T follicular helper cell (primary cell): ENCODE measurements around the gene MRPL37.
"Not testable (repeated sequence)": the region's sequence is repeated elsewhere in the genome, so short reads cannot be mapped to it uniquely, and the experiment has no call there.

Source experiments
- DNase-seq: peaks from one replicate; pipeline ENCODE4 v3.0.0-alpha.2; 2020; ENCODE audit warnings: low read depth

The MRPL37 gene

DNA sequence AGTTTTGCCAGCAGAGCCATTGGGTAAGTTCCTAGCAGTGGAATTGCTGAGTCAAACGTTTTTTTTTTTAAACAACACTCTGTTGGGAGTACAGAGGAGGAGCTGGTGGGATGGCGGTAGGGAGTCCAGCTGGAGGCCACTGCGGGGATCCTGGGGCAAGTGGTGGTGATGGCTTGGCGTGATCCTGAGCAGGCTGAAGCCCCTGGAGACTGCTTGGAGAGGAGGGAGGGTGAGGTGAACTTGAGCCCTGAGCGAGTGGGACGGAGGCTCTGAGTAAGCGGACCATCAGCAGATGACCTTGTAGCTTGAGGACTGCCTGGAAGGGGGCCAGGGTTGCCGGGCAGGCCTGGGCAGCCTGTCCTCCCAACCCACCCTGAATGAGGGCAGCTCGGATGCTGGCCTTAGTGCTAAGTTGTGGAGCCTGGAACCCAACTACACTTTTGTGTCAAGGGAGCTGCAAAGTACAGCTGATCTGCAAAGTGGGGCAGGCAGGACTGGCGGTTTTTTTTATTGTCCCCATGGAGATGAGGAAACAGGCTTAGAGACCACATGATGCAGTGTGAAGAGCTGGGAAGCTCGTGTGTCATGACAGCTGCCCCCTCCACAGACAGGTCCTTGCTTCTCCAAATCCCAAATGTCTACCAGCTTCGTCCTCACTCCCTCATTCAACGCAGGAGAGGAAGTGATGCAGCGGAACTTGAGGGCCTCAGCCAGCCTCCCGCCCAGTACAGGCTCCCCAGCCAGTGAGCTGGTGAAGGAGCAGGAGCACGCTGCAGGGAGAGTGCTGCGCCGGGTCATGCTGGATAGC, 20.2 kb downstream of the MRPL37 start:
- no peak for DNase-seq

DNA sequence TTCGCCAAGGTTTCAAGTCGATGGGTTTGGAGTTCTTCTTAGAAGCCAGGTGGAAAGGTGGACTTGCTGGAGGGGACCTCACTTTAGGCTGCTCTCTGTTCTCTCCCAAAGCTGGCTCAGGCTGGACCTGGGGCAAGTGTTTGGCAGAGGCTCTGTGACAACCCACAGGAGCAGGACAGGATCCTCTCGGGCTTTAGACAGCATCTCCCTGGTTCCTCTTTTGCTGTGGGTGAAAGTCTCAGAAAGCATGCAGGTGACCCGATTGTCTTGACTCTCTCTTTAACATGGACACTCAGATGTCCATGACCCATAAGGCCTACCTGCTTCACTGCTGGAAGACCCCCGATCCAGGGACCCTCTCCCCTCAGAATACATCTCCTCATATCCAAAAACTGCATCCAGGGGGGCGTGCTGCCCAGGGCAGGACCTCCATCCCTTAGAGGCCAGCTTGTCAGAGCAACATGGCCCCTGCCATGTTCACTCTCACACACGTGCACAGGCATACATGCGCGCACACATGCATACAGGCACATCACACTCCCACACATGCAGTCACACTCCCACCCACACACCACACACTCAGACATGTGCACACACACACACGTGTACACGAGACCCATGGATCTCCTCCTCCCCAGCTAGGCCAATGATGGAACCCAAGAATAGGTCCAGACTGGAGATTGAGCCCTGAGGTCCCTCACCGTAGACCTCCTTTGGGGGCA, 21.3 kb downstream of the MRPL37 start:
- no peak for DNase-seq

DNA sequence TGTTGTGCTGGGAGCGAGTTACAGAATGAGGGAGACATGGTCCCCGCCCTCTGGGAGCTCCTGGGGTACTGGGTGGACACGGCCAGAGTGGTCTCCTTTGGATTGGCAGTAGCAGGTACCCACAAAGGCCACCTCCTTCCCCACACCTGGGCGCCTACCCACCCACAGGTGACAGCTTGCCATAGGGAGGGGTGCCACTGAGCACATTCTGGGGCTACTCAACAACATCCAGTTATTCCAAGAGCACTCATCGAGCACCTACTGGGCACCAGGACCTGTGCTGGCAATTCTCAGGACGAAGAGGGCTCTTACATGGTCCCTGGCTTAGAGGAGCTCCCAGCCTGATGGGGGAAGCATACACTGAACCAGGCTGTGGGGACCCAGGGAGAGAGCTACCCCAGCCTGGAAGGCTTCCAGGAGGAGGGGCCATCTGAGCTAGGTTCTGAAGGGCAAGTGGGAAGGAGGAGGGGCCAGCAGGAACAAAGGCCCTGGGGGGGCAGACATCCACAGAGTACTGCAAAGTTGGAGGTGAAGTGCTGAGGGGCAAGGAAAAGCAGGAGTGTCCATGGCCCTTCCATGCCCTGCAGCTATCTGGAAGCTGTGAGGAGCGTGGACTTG, 22.0 kb downstream of the MRPL37 start:
- DNase-seq = no peak

DNA sequence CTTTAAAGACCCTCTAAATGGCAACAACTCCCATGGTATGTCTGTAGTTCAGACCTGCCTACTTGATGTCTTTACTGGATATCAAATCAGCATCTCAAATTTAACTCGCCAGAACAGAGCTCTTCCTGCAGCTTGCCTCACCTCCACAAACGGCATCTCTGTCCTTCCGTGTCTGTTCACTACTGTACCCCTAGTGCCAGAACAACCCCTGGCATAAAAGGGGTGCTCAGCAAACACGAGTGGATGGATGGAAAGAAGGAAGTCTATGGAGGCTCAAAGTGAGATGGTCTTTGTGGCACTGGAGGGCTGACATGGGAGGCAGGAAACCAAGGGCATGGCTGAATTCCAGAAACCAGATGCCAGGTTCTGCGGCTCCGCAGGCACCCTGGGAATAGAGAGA, 22.7 kb downstream of the MRPL37 start:
- DNase-seq = no peak

DNA sequence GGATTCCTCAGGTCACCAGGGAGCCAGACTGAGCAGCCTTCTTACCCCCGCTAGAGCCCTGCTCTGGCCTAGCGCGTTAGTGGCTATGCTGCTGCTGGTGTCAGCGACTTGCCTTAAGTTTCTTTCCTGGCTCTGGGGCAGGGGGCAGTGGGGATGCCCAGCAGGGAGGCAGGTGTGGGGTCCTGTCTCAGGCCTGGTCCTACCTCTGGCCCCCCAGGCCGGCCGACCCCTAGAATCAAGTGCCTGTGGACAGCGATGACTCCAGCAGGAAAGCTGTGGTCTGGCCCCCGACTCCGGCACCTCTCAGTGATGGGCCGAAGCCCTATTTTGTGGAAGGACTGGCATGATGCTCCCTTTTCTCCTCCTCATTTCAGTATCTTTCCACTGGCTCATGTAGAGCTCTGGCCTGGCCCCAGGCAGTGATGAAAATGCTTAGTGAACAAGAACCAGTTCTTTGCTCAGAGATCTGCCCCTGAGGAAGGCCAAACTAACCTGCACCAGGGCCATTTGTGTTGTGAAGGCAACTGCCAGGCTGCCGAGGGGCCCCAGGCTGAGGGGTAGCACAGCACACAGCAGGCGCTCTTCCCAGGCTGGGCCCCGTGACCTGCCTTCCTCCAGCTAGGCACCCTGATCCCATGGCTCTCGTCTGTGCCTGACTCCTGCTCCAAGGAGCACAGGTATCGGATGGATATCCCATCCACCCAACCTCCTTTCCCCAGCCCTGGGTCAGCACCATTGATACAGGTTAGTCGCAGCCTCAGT, 23.7 kb downstream of the MRPL37 start:
- DNase-seq = no peak

DNA sequence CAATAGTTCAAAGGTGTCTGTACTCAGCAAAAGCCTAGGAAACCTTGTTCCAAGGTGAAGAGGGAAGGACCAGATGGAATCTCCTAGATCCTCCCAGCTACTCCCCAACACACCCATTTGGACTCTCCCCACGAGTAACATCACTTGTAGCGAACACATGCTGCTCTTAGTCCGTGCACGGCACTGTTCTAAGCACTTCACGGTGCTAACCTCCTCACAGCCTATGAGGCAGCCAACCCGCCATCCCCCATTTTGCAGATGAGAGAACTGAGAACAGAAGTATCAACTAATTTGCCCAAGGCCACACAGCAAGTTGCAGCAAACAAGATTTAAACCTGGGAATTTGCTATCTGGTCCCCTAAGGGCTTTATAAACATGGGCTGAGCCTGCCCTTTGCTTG, 24.3 kb downstream of the MRPL37 start:
- DNase-seq = no peak

DNA sequence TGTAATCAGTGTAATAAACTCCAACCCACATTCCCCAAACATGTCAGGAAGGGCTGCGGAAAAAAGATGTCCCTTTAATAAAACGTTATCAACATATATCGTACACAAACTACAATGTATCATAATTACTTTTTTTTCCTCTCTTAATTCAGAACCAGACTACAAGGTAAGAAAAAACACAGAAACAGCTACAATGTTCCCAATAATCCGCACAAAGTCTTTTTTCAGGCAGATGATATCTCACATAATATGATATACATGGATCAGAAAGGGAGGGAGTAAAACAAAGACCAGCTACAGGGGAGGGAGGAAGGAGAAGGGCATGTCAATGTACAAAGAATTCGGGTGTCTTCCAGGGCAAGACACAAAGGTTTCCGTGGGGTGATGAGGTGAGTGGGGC, 25.4 kb downstream of the MRPL37 start:
- no peak for DNase-seq

DNA sequence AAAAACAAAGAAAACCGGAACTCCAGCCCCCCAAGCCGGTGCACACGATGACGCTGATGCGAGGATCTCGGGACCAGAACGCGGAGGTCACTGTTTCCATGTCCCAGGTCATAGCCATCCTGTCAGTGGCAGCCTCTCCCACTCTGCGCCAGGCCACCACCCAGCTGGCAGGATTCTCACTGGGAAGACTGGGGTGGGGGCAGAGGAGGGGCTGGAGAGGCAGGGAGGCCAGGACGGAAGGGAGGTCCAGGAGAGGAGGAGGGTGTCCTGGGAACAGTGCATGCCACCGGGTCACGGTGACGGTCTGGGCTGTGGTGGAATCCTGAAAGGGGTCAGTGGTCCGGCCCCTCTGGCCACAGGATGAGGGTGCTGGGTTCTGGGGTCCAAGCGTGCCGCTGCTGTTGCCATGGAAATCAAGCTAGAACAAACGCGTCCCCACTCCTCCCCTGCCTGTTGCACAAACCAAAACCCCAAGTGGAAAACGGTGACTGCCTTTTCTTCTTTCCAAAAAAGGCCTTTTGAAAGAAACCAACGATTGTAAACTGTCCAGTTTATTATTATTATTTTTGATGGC, 26.1 kb downstream of the MRPL37 start:
- no peak for DNase-seq

DNA sequence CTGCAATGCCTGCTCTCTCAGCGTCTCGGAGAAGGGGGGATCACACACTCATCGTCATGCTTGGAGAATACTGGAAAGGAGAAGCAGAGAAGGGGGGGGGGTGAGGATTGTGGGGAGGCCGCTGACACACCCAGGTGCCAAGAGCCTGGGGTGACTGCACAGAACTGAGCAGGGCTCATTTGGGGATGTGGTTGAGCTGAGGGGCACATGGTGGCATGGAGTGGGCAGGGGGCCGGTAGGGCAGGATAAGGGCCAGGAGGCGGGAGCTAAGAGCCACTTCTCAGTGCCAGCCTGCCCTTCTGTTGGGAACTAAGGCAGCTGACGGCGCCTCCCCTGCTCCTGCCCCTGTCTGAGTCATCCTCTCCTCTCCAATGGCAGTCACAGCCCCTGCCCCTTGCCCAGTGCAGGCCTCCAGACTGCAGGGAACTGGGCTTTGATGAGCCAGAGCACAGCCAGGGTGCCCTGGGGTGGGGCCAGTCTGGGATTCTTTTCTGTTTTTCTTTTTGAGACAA, 27.2 kb downstream of the MRPL37 start:
- DNase-seq = no peak

DNA sequence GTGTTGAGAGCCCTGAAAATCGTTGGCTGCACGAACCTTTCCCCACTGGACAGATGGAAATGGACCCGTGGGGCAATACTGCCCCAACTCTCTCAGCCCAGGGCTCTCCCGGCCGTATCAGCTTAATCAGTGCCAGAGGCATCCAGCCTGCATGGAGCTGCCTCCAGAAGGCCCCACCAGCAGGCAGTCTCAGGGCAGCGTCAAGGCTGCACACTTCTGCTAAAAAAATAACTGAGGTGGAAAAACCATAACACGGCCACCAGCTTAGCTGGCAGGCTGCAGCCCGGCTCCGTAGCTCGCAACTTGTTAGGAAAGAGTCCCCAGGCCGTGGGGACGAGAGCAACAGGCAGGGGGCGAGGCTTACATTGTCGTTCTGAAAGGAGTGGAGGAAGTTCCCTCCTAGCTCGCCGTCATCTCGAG, 27.9 kb downstream of the MRPL37 start:
- DNase-seq = no peak

DNA sequence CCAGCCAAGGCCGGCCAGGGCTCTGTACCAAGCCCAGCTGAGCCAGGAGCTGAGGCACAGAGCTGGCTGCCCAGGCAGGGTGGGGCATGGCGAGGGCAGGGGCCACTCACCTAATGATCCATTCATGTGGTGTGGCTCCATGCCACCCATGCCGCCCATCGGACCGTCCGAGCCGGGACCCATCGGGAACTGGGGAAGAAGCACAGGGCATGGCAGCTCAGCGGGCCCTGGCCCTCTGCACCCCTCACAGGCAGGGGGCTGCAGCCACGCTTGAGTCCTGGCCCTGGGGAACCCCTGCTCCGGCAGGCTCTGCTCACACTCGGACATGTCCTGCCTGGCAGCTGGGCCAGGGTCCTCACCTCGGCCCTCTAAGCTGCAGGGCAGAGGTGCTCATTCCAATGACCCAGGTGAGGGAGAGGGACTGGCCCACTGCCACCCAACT, 28.7 kb downstream of the MRPL37 start:
- no peak for DNase-seq

DNA sequence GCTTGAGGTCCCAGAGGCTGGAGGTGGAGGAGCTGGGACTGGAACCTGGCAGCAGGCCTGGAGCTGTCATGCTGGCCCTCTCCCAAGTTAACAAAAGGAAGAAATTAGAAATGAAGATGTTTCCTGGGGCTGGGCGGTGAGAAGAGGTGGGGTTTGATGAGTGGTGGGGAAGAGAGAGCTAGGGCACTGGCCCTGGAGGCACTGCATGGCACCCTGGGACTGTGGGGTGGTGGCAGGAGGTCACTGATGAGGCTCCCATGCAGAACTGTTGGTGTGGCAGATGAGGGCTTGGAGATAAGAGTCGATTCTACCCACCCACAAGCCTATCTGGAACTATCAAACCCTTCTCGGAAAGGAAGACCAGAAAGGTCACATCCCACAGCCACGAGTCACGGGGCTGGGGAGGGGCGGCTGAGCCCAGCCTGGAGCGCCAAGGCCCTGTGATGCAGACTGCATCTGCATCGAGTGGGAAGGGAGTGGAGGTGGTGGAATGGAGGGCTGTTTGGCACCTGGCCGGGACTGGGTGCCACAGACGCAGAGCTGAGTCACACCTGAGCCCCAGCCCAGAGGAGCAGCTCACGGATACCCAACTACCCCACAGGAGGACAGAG, 29.4 kb downstream of the MRPL37 start:
- DNase-seq = no peak

DNA sequence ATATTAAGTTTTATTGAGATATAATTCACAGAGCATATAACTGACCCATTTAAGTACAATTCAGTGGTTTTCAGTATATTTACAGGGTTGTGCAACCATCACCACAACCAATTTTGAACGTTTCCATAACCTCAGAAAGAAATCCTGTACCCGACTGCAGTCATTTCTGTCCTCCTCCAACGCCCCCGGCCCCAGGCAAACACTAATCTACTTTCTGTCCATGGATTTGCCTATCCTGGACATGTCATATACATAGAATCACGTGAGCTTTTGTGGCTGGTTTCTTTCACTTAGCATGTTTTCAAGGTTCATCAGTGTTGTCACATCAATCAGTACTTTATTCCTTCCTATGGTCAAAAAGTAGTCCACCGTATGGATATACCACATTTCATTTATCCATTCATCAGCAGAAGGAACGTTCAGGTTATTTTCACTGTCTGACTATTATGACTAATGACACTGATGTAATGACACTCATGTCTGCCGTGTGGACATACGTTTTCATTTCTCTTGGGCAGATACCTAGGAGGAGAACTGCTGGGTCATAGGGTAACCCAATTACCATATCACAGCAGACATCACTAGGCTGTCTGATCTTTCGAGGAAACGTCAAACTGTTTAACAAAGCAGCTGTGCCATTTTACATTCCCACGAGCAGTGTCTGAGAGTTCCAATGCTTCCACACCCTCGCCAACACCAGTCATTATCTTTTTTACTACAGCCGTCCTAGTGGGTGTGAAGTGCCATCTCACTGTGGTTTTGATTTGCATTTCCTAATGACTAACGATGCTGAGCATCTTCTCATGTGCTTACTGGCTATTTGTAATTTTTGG, 30.8 kb downstream of the MRPL37 start:
- DNase-seq = no peak

DNA sequence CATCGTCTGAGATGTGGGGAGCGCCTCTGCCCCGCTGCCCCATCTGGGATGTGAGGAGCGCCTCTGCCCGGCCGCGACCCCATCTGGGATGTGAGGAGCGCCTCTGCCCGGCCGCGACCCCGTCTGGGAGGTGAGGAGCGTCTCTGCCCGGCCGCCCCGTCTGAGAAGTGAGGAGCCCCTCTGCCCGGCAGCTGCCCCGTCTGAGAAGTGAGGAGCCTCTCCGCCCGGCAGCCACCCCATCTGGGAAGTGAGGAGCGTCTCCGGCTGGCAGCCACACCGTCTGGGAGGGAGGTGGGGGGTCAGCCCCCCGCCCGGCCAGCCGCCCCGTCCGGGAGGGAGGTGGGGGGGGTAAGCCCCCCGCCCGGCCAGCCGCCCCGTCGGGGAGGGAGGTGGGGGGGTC, 33.2 kb downstream of the MRPL37 start:
- DNase-seq = not testable (repeated sequence)

DNA sequence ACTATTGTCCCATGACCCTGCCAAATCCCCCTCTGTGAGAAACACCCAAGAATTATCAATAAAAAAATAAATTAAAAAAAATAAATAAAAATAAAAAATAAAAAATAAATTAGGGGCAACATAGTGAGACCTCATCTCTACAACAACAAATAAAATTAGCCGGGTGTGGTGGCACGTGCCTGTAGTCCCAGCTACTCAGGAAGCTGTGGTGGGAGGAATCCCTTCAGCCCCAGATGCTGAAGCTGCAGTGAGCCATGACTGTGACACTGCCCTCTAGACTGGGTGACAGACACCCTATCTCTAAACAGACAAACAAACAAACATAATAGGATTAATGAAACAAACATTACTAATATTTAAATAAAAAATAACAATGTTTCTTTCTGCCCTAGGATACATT, 34.3 kb downstream of the MRPL37 start:
- no peak for DNase-seq

DNA sequence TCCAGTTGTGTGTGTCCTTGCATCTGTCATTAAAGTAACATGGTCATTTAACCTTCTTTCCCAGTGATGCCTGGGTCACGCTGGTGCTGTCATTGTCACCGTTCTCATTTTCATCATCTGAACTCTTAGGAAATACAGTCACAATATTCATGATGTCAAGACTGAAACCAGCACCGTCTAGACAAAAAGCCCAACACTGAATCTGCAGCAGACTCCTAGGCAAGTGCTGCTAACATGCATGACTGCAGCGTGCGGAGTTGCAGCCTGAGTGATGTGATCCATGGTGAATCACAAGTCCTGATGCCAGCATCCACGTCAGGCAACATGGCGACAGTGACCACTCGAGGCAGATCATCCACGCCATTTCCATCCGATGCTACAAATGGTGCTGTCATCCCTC, 37.6 kb downstream of the MRPL37 start:
- DNase-seq = no peak

DNA sequence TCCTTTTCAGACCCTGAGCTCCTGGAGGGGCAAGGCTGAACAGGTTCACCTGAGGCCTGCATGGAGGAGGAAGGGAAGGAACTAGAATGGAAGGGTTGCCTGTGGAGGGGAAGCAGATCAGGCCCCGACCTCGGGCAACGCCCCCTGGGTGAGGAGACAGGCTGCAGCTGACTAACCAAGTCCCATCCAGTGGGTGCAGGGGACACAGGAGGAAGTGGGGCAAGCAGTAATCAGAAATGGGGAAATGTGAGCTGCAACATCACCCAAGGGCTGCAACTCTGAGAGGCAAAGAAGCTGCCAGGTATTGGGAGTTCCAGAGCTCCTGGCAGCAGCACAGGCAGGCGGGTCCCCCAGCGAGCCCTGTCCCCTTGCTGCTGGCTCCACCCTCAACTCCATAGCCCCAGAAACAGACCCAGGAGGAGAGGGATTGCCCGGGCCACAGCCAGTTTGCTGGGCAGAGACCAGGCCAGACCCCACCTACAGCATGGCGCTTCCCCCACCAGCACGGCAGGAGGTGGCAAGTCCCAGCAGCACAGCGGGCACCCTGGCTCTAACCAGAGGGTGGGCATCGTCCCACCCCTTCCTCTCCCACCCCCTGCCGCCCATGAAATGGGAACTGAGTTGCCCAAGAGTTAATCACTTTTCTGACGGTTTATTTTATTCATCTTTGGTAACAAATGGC, 38.5 kb downstream of the MRPL37 start:
- no peak for DNase-seq

DNA sequence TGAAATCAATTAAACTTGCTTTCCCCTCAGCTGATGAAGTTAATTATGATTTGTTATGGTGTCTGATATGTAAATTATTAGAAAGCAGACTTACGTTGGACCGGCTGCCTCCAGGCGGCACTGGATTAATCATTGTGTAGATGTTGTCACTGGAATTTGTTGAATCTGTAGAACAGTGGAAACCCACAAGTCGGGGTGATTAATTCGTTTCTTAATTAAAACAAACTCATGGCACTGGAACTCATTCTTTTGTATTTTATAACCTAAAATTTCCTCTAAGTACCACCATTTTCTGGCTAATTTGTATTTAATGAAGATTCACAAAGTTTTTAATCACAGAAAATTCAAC, 39.0 kb downstream of the MRPL37 start:
- DNase-seq = no peak

DNA sequence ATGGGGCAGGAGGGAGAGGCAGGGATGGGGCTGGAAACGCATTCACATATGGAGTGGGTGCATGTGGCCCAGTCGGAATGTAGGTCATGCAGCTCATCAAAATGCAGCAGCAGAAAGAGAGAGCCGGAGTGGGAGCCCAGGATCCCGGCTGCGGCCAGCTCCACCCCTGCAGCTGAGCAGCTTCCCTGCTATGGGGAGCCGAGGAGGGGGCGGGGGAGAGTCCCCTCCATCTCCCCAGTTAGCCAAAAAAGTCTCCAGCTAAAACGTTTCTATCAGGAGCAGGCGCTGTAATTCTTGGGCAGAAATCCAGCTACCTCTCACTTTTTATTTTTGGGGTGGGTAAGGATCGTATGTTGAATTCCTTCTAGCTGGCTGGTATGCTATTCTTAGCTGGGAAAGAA, 39.7 kb downstream of the MRPL37 start:
- DNase-seq = no peak
